ENCODE measurements around the gene SLC44A4.
"Not testable (repeated sequence)": the region's sequence is repeated elsewhere in the genome, so short reads cannot be mapped to it uniquely, and the experiment has no call there.

Gene SLC44A4

GRCh38 chr6:31827286-31828079 lies 51.3 kb downstream of the SLC44A4 start, which contains the start of gene HSPA1B:
TSS of gene HSPA1B (plus strand) at chr6:31827738. CDS start at chr6:31827951, 213 bp downstream.
- peak; percentile 82 for ATAC-seq (ENCODE audit: low read depth)
- peaks cover 43% of the 10 kb centered on the region for H3K4me1 ChIP-seq (ENCODE audit: insufficient read depth, poor library complexity, severe bottlenecking)
- peak within 1 kb of the TSS; percentile 92 for H3K27ac ChIP-seq (ENCODE audit: poor library complexity, severe bottlenecking)

GRCh38 chr6:31826793-31827285 lies 52.0 kb downstream of the SLC44A4 start:
- peaks cover 19% of the 10 kb centered on the region for H3K36me3 ChIP-seq (ENCODE audit: low read depth)
- peak overlapping the region; percentile 92 for H3K27ac ChIP-seq (ENCODE audit: poor library complexity, severe bottlenecking)
- DNase-seq (ENCODE audit: low spot score) (peak; percentile 89), ATAC-seq (ENCODE audit: low read depth) (peak; percentile 40)
- no peak for TF ChIP-seq CTCF (IDR thresholded peaks at IDR 0.05; ENCODE audit: poor library complexity, severe bottlenecking)
- no peaks in the 10 kb centered on the region for H3K27me3 ChIP-seq (ENCODE audit: insufficient read depth, poor library complexity, severe bottlenecking)
- H3K4me3 ChIP-seq (ENCODE audit: severe bottlenecking): peak overlapping the region; percentile 34
- no peaks in the 10 kb centered on the region for H3K9me3 ChIP-seq (ENCODE audit: severe bottlenecking)
- H3K4me1 ChIP-seq (ENCODE audit: insufficient read depth, poor library complexity, severe bottlenecking): peaks cover 43% of the 10 kb centered on the region

More at GRCh38 chr6:31827286-31828079, 51.3 kb downstream of the SLC44A4 start, which contains the start of gene HSPA1B:
- no peaks in the 10 kb centered on the region for H3K9me3 ChIP-seq (ENCODE audit: severe bottlenecking)
- H3K27me3 ChIP-seq (ENCODE audit: insufficient read depth, poor library complexity, severe bottlenecking): no peaks in the 10 kb centered on the region
- TF ChIP-seq CTCF (IDR thresholded peaks at IDR 0.05; ENCODE audit: poor library complexity, severe bottlenecking): no peak
- H3K36me3 ChIP-seq (ENCODE audit: low read depth): peaks cover 19% of the 10 kb centered on the region
- H3K4me3 ChIP-seq (ENCODE audit: severe bottlenecking): peak within 1 kb of the TSS; percentile 85
- peak; percentile 100 for DNase-seq (ENCODE audit: low spot score)

GRCh38 chr6:31825553-31825952 lies 53.2 kb downstream of the SLC44A4 start:
- no peaks in the 10 kb centered on the region for H3K27me3 ChIP-seq (ENCODE audit: insufficient read depth, poor library complexity, severe bottlenecking)

GRCh38 chr6:31823592-31824196 lies 55.1 kb downstream of the SLC44A4 start:
- ATAC-seq (ENCODE audit: low read depth); H3K36me3 ChIP-seq (ENCODE audit: low read depth); H3K27me3 ChIP-seq (ENCODE audit: insufficient read depth, poor library complexity, severe bottlenecking); DNase-seq (ENCODE audit: low spot score); H3K9me3 ChIP-seq (ENCODE audit: severe bottlenecking); H3K4me3 ChIP-seq (ENCODE audit: severe bottlenecking): not testable (repeated sequence)
- Histone ChIP-seq H3K27ac (ENCODE audit: poor library complexity, severe bottlenecking) (peak overlapping the region; percentile 92), H3K4me1 (ENCODE audit: insufficient read depth, poor library complexity, severe bottlenecking) (peaks cover 49% of the 10 kb centered on the region)

More at GRCh38 chr6:31825553-31825952, 53.2 kb downstream of the SLC44A4 start:
- no peak for DNase-seq (ENCODE audit: low spot score)
- TF ChIP-seq CTCF (IDR thresholded peaks at IDR 0.05; ENCODE audit: poor library complexity, severe bottlenecking): no peak
- ATAC-seq (ENCODE audit: low read depth): no peak
- Histone ChIP-seq H3K4me1 (ENCODE audit: insufficient read depth, poor library complexity, severe bottlenecking) (peaks cover 41% of the 10 kb centered on the region), H3K9me3 (ENCODE audit: severe bottlenecking) (no peaks in the 10 kb centered on the region), H3K4me3 (ENCODE audit: severe bottlenecking) (peak overlapping the region; percentile 3), H3K36me3 (ENCODE audit: low read depth) (peaks cover 7% of the 10 kb centered on the region), H3K27ac (ENCODE audit: poor library complexity, severe bottlenecking) (peak overlapping the region; percentile 92)

DNA sequence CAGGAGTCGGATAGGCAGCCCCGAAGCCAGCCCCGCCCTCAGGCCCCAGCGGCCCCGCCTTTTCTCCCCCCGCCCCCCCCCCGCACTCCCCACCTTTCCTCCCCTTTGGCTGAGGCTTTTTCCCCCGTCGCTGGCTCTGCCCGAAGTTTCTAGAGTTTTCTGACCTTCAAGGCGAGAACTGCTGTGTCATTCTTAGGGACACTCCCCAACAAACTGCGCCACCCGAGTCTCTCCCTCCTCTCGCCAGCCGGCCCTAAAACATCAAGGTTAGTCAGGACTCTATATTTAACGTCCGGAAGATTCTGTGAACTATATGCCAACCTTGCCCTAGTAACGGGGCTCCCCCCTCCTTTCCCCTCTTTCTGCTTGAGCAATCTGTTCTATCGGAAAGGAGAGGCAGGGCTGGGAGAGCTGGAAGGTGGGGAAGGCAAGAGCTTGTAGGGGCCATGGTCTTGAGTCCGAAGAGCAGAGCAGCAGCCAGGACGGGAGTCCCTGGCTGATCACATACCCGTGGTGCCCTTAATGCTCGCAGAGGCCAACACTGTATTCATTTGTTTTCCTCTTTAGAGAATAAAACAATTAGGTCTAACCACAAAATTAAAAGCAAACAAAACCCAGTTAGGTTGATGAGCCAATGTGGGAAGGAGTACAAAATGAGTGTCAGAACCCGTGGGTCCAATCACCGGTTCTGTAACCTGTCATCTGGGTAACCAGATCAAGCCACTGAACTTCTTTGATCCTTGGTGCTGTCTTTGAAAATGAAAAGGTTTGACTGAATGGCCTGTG lies 56.6 kb downstream of the SLC44A4 start:
- DNase-seq (ENCODE audit: low spot score): peak; percentile 73
- peaks cover 6% of the 10 kb centered on the region; the same call in 1 of the 2 replicates for H3K36me3 ChIP-seq (ENCODE audit: low read depth)
- peak; percentile 13 for ATAC-seq (ENCODE audit: low read depth)
- TF ChIP-seq CTCF (IDR thresholded peaks at IDR 0.05; ENCODE audit: poor library complexity, severe bottlenecking): no peak
- H3K4me1 ChIP-seq (ENCODE audit: insufficient read depth, poor library complexity, severe bottlenecking): peaks cover 49% of the 10 kb centered on the region
- peak overlapping the region; percentile 35 for H3K4me3 ChIP-seq (ENCODE audit: severe bottlenecking)
- H3K27ac ChIP-seq (ENCODE audit: poor library complexity, severe bottlenecking): peak overlapping the region; percentile 92
- H3K9me3 ChIP-seq (ENCODE audit: severe bottlenecking): no peaks in the 10 kb centered on the region
- H3K27me3 ChIP-seq (ENCODE audit: insufficient read depth, poor library complexity, severe bottlenecking): no peaks in the 10 kb centered on the region

All from RWPE2 (cell line).